Esophagus squamous epithelium (tissue), 5 donors: ENCODE results near the gene TRIB2. TPM values are rescaled to one million over a fixed set of nuclear protein-coding genes. Genes with fewer than 3 reads are reported as not detected.

Experiments
- DNase-seq: peaks from one replicate; lab custom pipeline; 2025; lab: John Stamatoyannopoulos, UW
- H3K27ac ChIP-seq, 4 donors: fragments of 200-600 bp; sonication (generic); one replicate each; pipeline ENCODE4 v1.5.1; 2016 to 2019; ENCODE audit warnings: mild to moderate bottlenecking in 1 of 4
- H3K27me3 ChIP-seq, 4 donors: fragments of 200-600 bp; sonication (generic); 1 replicate in 3 of 4; 2 replicates in 1 of 4; pipeline versions ENCODE4 v1.5.1 to v1.6.0; 2017 to 2021; ENCODE audit warnings: antibody characterized with exemption in 1 of 4
- H3K36me3 ChIP-seq, 3 donors: fragments of 200-600 bp; sonication (generic); one replicate each; pipeline ENCODE4 v1.5.1; 2016 to 2019
- H3K4me1 ChIP-seq, 3 donors: fragments of 200-600 bp; sonication (generic); one replicate each; pipeline ENCODE4 v1.5.1; 2017 to 2019
- H3K4me3 ChIP-seq, 4 donors: fragments of 200-600 bp; sonication (generic); 1 replicate in 3 of 4; 2 replicates in 1 of 4; pipeline ENCODE4 v1.5.1; 2016 to 2019; ENCODE audit warnings: mild to moderate bottlenecking in 2 of 4, moderate library complexity in 1 of 4
- H3K9me3 ChIP-seq, 3 donors: fragments of 200-600 bp; sonication (generic); one replicate each; pipeline ENCODE4 v1.5.1; 2016 to 2019
- CTCF ChIP-seq, 6 experiments: fragments of 450-650 bp in 4 of 6; fragments of 200-600 bp in 2 of 6; sonication (generic) in 2 of 6; IDR thresholded peaks; one replicate each; pipeline ENCODE4 v1.5.1; 2016 to 2019; ENCODE audit warnings: antibody characterized with exemption in 6 of 6, mild to moderate bottlenecking in 4 of 6, moderate library complexity in 4 of 6
- POLR2A ChIP-seq, 4 donors: fragments of 450-650 bp; IDR thresholded peaks; one replicate each; pipeline ENCODE4 v1.6.1; 2017; ENCODE audit warnings: antibody characterized with exemption in 4 of 4, mild to moderate bottlenecking in 4 of 4, moderate library complexity in 3 of 4
- WGBS, 2 donors: methylation state at CpG; one replicate each; pipeline ENCODE4 v1.1.5; 2018; 5-methylcytosine and 5-hydroxymethylcytosine counted together
- intact Hi-C: fragments of 100-400 bp; cut with DNase I; formaldehyde crosslinking; loops from one replicate; pipeline ENCODE4 v1.15.0; 2022
- total RNA-seq, 4 donors: library from RNA; depleted of rRNA; stranded (reverse); fragments of >200 nt; gene quantifications; one replicate each; pipeline ENCODE4 v1.1.0, GENCODE V29; 2016
- donor health status: DM: yes; HTN: yes; CAD: no.

Gene TRIB2
- total RNA-seq, 4 donors from 2014 or later, result 9.8 to 42.2 (median 32.4) TPM

GRCh38 chr2:12697617-12698016 lies 19.1 kb upstream of the TRIB2 start:
- DNase-seq, result no peak
- Histone ChIP-seq H3K4me1 (peaks cover 4 to 18% (median 11%) of the 10 kb centered on the region in 3 donors), H3K27me3 (no peaks in the 10 kb centered on the region), H3K9me3 (no peaks in the 10 kb centered on the region), H3K36me3 (no peaks in the 10 kb centered on the region), H3K27ac (no peak overlapping the region), H3K4me3 (no peak overlapping the region)
- intact Hi-C loops, result no loop called here
- 50 to 51% methylated on average over 2 of the region's 2 CpGs for WGBS, 2 donors
- no peak for TF ChIP-seq CTCF (IDR thresholded peaks at IDR 0.05)
- TF ChIP-seq POLR2A (IDR thresholded peaks at IDR 0.05), result no peak

- Histone ChIP-seq H3K27me3 (no peaks in the 10 kb centered on the region), H3K27ac (no peak overlapping the region), H3K36me3 (no peaks in the 10 kb centered on the region), H3K9me3 (peaks cover 0 to 5% (median 0%) of the 10 kb centered on the region in 3 donors), H3K4me1 (peaks cover 4 to 28% (median 15%) of the 10 kb centered on the region in 3 donors), H3K4me3 (no peak overlapping the region)
- intact Hi-C loops, result no loop called here
- 76 to 77% methylated on average over 1 of the region's 1 CpG for WGBS, 2 donors
- no peak for DNase-seq
- no peak for TF ChIP-seq CTCF (IDR thresholded peaks at IDR 0.05)
- no peak for TF ChIP-seq POLR2A (IDR thresholded peaks at IDR 0.05)
These were observed 15.7 kb upstream of the TRIB2 start for GRCh38 chr2:12700989-12701388.

- Histone ChIP-seq H3K4me3 (no peak overlapping the region), H3K27ac (peak overlapping the region in 1 of 4 donors; percentile 63), H3K36me3 (no peaks in the 10 kb centered on the region), H3K27me3 (no peaks in the 10 kb centered on the region), H3K9me3 (peaks cover 0 to 5% (median 0%) of the 10 kb centered on the region in 3 donors), H3K4me1 (peaks cover 4 to 28% (median 15%) of the 10 kb centered on the region in 3 donors)
- DNase-seq, result no peak
- WGBS, 2 donors, result 64 to 76% methylated on average over 5 of the region's 5 CpGs
- intact Hi-C loops, result no loop called here
- no peak for TF ChIP-seq CTCF (IDR thresholded peaks at IDR 0.05)
- no peak for TF ChIP-seq POLR2A (IDR thresholded peaks at IDR 0.05)
These were observed 15.0 kb upstream of the TRIB2 start for GRCh38 chr2:12701786-12702167.

GRCh38 chr2:12702168-12703121 lies 14.3 kb upstream of the TRIB2 start:
- peaks cover 0 to 5% (median 0%) of the 10 kb centered on the region in 3 donors for H3K9me3 ChIP-seq
- peaks cover 4 to 26% (median 15%) of the 10 kb centered on the region in 3 donors for H3K4me1 ChIP-seq
- 18 to 29% methylated on average over 7 of the region's 7 CpGs for WGBS, 2 donors
- intact Hi-C loops, result no loop called here
- no peak for DNase-seq
- peak overlapping the region in 3 of 4 donors; percentile 33 to 63 (median 59) for H3K27ac ChIP-seq
- no peak overlapping the region for H3K4me3 ChIP-seq
- H3K27me3 ChIP-seq, result no peaks in the 10 kb centered on the region
- no peaks in the 10 kb centered on the region for H3K36me3 ChIP-seq
- no peak for TF ChIP-seq CTCF (IDR thresholded peaks at IDR 0.05)
- TF ChIP-seq POLR2A (IDR thresholded peaks at IDR 0.05), result no peak

GRCh38 chr2:12704378-12704777 lies 12.4 kb upstream of the TRIB2 start:
- H3K27ac ChIP-seq, result no peak overlapping the region
- no peak for DNase-seq
- H3K36me3 ChIP-seq, result no peaks in the 10 kb centered on the region
- H3K27me3 ChIP-seq, result no peaks in the 10 kb centered on the region
- H3K4me1 ChIP-seq, result peaks cover 4 to 22% (median 15%) of the 10 kb centered on the region in 3 donors
- intact Hi-C loops, result no loop called here
- TF ChIP-seq POLR2A (IDR thresholded peaks at IDR 0.05) (no peak), CTCF (IDR thresholded peaks at IDR 0.05) (no peak)
- H3K9me3 ChIP-seq, result peaks cover 0 to 5% (median 0%) of the 10 kb centered on the region in 3 donors
- H3K4me3 ChIP-seq, result no peak overlapping the region
